Raji (cell line): ENCODE results near the gene PHGDH.

Experiments used
- POLR2A ChIP-seq: IDR thresholded peaks from 2 replicates; pipeline ENCODE4 v1.6.1; 2011; ENCODE audit warnings: low read depth, low read length, control low read depth; ENCODE audit not compliant: insufficient read depth

Gene PHGDH

DNA sequence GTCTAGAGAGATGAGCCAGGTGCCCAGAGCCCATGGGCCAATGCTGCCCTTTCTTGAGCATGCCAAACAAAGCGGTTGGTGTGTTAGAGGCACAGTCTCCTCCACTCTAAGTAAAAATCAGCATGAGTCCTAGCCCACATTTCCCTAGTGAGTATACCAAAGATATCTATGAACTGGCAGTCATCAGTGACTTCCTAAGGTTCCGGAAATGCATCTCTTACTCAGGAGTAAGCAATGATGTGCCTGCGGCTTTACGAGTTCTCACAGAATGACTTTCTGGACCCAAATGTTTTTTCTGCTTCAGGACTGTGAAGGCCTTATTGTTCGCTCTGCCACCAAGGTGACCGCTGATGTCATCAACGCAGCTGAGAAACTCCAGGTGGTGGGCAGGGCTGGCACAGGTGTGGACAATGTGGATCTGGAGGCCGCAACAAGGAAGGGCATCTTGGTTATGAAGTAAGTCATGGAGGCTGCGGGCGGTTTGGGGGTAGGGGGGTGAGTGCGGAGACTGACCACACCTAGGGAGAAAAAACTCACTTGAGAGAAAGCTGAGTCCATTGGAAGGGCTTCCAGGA, 9.2 kb downstream of the PHGDH start:
- no peak for TF ChIP-seq POLR2A

DNA sequence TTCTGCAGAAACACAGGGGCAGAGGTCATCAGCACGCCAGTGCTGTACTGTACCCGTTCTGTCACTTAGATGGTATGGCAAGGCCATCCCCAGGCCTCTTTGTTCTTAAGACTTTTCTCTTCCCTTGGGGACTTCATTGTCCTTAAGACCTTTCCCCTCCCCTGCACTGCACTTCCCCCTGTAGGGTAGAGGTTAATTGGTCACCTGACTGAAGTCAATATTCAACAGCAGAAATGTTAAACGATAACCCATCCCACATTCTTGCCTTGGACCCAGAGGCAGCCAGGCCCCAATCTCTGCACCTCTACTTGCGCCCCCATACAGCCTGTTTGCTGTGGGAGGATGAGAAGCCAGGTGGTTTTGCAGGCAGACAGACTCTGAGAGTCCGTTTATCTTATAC, 10.2 kb downstream of the PHGDH start:
- no peak for TF ChIP-seq POLR2A

- no peak for TF ChIP-seq POLR2A
Measured at GRCh38 chr1:119724611-119725218, 13.0 kb downstream of the PHGDH start.

- no peak for TF ChIP-seq POLR2A
Measured at GRCh38 chr1:119725626-119726025, 13.9 kb downstream of the PHGDH start.

GRCh38 chr1:119727991-119728390, 16.3 kb downstream of the PHGDH start:
- TF ChIP-seq POLR2A, result no peak

DNA sequence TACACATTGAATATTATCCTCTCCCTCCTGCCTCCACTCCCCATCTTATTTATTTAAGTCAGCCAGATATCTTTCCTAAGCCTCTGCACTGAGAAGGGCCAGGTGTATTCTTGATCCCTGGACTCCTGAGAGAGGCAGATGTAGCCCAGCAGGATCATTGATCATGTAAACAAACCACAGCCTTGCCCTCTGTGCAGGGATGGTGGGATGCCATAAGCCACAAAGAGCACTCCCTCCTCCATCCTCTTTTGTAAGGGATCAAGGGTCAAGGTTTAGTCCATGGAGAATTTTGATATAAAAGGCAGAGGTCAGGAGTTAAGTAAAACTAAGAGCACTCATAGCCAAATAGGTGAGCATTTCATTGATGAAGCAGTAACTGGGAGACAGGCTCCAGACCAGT, 17.3 kb downstream of the PHGDH start:
- TF ChIP-seq POLR2A, result no peak

- TF ChIP-seq POLR2A, result no peak
Measured at GRCh38 chr1:119731060-119731459, 19.3 kb downstream of the PHGDH start.

DNA sequence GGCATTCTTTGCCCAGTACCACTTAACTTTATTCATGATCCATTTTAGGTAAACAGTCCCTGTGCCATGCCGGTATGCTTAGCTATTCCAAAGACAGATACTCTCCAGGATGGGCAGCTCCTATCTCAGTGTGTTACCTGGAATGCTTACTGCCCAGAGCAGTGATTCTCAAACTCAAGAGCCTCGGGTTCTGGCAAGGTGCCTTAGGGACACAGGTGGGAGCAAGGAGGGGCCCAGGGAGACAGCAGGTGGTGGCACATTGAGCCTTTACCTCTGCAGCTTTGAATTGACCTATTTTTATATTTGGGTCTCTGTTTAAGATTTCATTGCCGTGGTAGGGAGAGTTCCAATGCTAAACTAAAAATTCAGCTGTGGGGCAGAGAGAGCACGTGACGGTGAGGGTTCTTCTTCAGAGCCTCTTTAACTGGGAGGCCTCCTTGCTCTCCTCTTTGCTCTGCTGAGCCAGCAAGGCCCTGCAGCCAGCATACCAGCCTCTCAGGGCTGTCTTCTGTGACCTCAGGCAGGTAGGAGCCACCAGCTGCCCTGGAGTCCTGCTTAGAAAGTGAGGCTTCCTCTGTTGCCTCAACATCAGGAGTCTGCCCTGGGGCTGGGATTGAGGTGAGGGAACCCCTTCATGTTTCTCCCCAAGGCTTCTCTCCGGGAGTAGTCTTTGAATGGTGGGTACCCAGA, 20.2 kb downstream of the PHGDH start:
- no peak for TF ChIP-seq POLR2A

DNA sequence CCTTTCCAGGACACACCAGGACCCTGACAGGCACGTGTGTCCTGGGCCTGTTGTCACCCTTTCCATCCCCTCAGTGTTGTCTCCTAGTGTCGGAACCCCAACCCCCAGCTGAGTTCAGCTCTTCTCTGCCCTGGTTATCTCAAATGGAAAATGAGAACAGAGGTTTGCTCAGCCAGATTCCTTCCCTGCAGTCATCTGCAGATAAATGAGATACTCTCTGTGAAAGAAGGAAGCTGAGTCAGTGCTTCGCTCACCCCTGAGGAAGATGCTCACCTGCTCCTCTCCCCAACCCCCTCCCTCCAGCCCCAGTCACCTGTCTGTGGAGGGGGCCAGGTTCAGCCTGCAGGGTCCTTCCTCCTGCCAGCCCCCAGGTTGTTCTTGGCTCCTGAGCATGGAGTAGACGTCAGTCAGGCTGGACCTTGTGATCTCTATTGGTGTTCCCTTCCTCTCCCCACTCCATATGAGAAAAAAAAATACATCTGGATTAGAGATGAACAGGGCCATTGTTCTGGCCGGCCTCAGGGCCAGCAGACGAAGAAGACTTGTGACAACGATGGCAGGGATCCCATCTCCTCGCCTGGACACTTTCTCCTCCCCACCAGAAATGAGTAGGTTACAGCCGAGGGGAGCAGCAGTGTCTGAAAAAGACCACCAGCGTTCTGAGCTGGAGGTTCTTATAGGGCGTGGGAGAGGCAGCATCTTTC, 20.9 kb downstream of the PHGDH start:
- no peak for TF ChIP-seq POLR2A

DNA sequence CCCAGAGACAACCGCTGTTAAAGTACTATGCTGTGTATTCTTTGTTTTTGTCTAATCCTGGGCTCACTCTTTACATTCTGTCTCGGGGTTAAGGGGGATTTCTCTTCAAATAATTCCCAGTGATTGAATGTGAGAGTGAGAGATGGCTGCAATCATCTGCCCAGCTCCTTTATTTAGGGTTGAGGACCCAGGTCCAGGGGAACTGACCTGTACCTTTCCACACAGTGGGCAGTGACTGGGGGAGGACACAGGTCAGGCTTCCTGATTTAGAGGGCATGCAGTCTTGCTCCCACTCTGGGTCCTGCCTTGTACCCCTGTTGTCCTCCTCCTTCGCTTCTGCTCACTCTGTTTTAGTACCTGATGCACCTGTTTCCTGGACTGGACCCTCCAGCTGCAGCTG, 22.0 kb downstream of the PHGDH start:
- no peak for TF ChIP-seq POLR2A

DNA sequence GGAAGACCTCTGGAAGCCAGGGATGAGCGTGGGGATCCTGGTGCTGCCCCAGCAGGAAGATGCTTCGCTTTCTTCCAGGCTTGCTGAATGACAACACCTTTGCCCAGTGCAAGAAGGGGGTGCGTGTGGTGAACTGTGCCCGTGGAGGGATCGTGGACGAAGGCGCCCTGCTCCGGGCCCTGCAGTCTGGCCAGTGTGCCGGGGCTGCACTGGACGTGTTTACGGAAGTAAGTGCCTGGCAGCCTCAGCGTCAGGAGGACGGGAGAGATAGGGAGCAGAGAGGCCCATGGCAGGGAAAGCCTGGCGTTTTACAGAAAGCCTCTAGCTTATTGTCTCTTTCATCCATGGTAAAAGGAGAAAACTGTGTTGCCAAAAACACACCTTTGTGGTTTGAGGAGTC, 23.5 kb downstream of the PHGDH start:
- no peak for TF ChIP-seq POLR2A

GRCh38 chr1:119736649-119737039, 24.9 kb downstream of the PHGDH start:
- TF ChIP-seq POLR2A, result no peak

- no peak for TF ChIP-seq POLR2A
Measured at GRCh38 chr1:119737040-119737682, 25.4 kb downstream of the PHGDH start.

GRCh38 chr1:119738100-119738720, 26.5 kb downstream of the PHGDH start:
- no peak for TF ChIP-seq POLR2A

DNA sequence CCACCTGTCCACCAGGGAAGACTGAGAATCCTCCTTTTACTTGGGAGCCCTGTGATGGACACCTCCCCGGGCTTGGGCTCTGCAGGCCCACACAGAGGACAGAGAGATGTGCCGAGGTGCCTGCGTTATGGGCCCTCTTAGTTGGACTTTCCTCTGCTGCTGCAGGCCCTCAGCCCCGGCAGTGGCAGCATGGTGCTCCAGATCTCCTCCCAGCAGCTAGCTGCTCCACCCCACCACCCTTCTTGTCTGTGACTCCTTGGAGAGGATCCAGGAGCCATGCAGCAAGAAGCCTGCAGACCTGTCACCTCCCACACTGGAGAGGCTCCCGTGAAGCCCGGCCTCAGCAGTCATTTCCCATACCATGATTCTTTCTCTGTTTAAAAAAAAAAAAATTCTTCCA, 27.4 kb downstream of the PHGDH start:
- TF ChIP-seq POLR2A, result no peak
